ENCODE measurements around the gene FGF18.

Gene FGF18

DNA sequence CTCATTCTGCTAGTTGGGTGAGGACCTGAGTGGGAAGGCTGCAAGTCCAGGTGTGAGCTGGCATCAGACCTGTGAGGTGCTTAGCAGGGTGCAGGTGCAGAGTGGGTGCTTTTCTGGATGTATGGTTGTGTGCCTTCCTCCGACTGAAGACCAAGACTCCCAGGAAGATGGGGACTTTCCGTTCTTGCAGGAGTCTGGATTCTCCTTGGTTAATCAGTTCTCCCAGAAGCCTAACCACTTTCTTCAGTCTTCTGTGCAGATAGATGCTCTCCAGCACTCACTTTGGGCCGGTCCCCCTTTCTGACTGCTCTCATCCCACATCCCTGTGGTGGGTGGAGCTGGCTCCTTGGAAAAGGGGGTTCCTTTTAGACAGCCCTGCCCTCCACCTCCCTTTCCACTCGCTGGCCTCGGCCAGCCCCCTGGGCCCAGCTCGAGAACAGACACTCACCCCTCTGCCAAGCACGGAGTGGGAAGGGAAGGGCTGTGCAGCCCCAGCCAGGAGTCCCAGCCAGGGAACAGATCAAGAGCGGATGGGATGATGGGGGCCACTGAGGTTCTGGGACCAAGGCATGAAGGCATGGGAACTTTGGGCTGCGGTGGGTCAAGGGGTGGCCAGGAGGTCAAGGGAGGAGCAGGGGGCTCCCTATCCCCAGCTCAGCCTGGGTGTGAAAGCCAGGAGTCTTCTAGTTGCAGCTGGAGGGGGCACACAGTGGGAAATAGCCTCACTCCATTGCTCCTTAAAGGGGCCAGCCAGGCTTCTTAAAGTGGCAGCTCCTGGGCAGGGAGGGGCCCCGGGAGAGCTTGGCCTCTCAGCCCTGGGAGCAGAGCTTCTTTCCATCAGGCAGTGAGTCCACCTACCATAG is 62.4 kb downstream of the FGF18 start:
- Histone ChIP-seq H2BK5ac (ENCODE audit: low read length) (no peak overlapping the region), H2AK5ac (ENCODE audit: low read depth, low read length) (peak overlapping the region; percentile 24), H3K79me1 (ENCODE audit: low read depth, low read length) (no peaks in the 10 kb centered on the region), H3K9me3 (replicated peaks in 1 of 2; ENCODE audit: control insufficient read depth in 2 of 2, insufficient read depth in 1 of 2, low read depth in 1 of 2, low read length in 2 of 2) (no peaks in the 10 kb centered on the region), H4K8ac (ENCODE audit: low read depth, low read length) (no peak overlapping the region), H3K14ac (ENCODE audit: low read length) (no peak overlapping the region), H4K91ac (ENCODE audit: low read depth, low read length, poor library complexity) (no peak overlapping the region), H3K4me2 (ENCODE audit: insufficient read depth, low read length, poor library complexity, severe bottlenecking) (no peak overlapping the region), H3K23ac (ENCODE audit: low read depth, low read length, poor library complexity) (peak overlapping the region; percentile 46), H2AFZ (ENCODE audit: low read length) (peak overlapping the region; percentile 42), H3K36me3 (replicated peaks in 1 of 2; ENCODE audit: control insufficient read depth in 2 of 2, insufficient read depth in 2 of 2, low read length in 2 of 2) (no peaks in the 10 kb centered on the region), H3K4me1 (ENCODE audit: control insufficient read depth in 2 of 2, insufficient read depth in 1 of 2, low read depth in 1 of 2, low read length in 2 of 2) (peaks cover 2 to 3% of the 10 kb centered on the region in 2 donors), H3K4ac (ENCODE audit: low read length) (no peak overlapping the region), H3K27me3 (ENCODE audit: control insufficient read depth in 3 of 3, insufficient read depth in 3 of 3, low read depth in 1 of 3, low read length in 3 of 3) (peaks cover 0 to 14% (median 0%) of the 10 kb centered on the region in 3 experiments), H2BK12ac (ENCODE audit: low read length) (no peak overlapping the region), H2BK120ac (ENCODE audit: low read depth, low read length) (no peak overlapping the region), H3K4me3 (ENCODE audit: low read length in 2 of 2) (no peak overlapping the region), H3K9ac (ENCODE audit: low read depth, low read length, poor library complexity) (no peak overlapping the region), H2BK15ac (ENCODE audit: low read length) (no peak overlapping the region), H3K27ac (replicated peaks; ENCODE audit: low read length) (no peak overlapping the region), H3K18ac (ENCODE audit: low read length) (peak overlapping the region; percentile 24)
- no peak for DNase-seq (ENCODE audit: low spot score)
- no CpG with 5 or more reads among the region's 10 CpGs for WGBS, 2 donors (ENCODE audit: extremely low coverage in 2 of 2, insufficient read length in 2 of 2, insufficient replicate concordance in 1 of 2)

GRCh38 chr5:171482434-171482730 is 62.9 kb downstream of the FGF18 start:
- Histone ChIP-seq H3K27me3 (ENCODE audit: control insufficient read depth in 3 of 3, insufficient read depth in 3 of 3, low read depth in 1 of 3, low read length in 3 of 3) (peaks cover 0 to 19% (median 0%) of the 10 kb centered on the region in 3 experiments), H2AK5ac (ENCODE audit: low read depth, low read length) (no peak overlapping the region), H4K8ac (ENCODE audit: low read depth, low read length) (no peak overlapping the region), H3K4me1 (ENCODE audit: control insufficient read depth in 2 of 2, insufficient read depth in 1 of 2, low read depth in 1 of 2, low read length in 2 of 2) (peaks cover 2 to 3% of the 10 kb centered on the region in 2 donors), H4K91ac (ENCODE audit: low read depth, low read length, poor library complexity) (no peak overlapping the region), H3K23ac (ENCODE audit: low read depth, low read length, poor library complexity) (no peak overlapping the region), H3K4me3 (ENCODE audit: low read length in 2 of 2) (no peak overlapping the region), H2BK5ac (ENCODE audit: low read length) (no peak overlapping the region), H3K14ac (ENCODE audit: low read length) (no peak overlapping the region), H3K9ac (ENCODE audit: low read depth, low read length, poor library complexity) (no peak overlapping the region), H2AFZ (ENCODE audit: low read length) (peak overlapping the region; percentile 42), H2BK12ac (ENCODE audit: low read length) (no peak overlapping the region), H2BK120ac (ENCODE audit: low read depth, low read length) (no peak overlapping the region), H3K9me3 (replicated peaks in 1 of 2; ENCODE audit: control insufficient read depth in 2 of 2, insufficient read depth in 1 of 2, low read depth in 1 of 2, low read length in 2 of 2) (no peaks in the 10 kb centered on the region), H3K4ac (ENCODE audit: low read length) (no peak overlapping the region), H3K4me2 (ENCODE audit: insufficient read depth, low read length, poor library complexity, severe bottlenecking) (no peak overlapping the region), H3K36me3 (replicated peaks in 1 of 2; ENCODE audit: control insufficient read depth in 2 of 2, insufficient read depth in 2 of 2, low read length in 2 of 2) (no peaks in the 10 kb centered on the region), H3K27ac (replicated peaks; ENCODE audit: low read length) (no peak overlapping the region), H3K18ac (ENCODE audit: low read length) (no peak overlapping the region), H2BK15ac (ENCODE audit: low read length) (no peak overlapping the region), H3K79me1 (ENCODE audit: low read depth, low read length) (no peaks in the 10 kb centered on the region)
- WGBS, 2 donors (ENCODE audit: extremely low coverage in 2 of 2, insufficient read length in 2 of 2, insufficient replicate concordance in 1 of 2), result no CpG with 5 or more reads among the region's 4 CpGs
- no peak for DNase-seq (ENCODE audit: low spot score)

DNA sequence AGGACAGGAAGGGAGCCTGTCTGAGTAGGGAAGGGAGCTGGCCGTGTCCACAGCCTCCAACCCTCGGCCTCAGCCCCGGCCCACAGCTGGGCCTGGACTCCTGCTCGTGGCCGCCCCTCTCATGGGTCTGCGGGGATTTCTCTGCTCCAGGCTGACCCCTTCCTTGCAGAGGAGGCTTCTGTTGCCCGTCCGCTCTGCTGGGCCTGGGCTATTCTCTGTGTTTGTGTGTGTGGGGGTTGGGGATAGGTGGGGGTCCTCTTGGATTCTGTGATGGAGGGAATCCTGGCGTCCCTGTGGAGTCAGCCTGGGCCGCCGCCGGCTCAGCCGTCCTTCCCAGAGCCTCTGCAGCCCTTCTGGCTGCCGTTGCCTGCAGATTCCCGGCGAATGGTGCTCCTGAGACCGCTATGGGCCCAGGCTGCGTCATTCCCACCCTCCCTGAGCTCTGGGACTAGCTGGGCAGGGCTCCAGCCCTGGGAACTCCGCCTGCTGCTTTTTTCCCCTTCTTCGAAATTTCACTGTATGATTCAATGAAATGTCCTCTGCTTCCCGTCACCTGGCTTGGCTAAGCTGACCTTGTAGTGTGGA is 64.2 kb downstream of the FGF18 start:
- Histone ChIP-seq H3K36me3 (replicated peaks in 1 of 2; ENCODE audit: control insufficient read depth in 2 of 2, insufficient read depth in 2 of 2, low read length in 2 of 2) (no peaks in the 10 kb centered on the region), H2AK5ac (ENCODE audit: low read depth, low read length) (no peak overlapping the region), H3K9ac (ENCODE audit: low read depth, low read length, poor library complexity) (no peak overlapping the region), H3K4me1 (ENCODE audit: control insufficient read depth in 2 of 2, insufficient read depth in 1 of 2, low read depth in 1 of 2, low read length in 2 of 2) (peaks cover 2 to 3% of the 10 kb centered on the region in 2 donors), H3K27ac (replicated peaks; ENCODE audit: low read length) (no peak overlapping the region), H2BK15ac (ENCODE audit: low read length) (no peak overlapping the region), H2BK12ac (ENCODE audit: low read length) (no peak overlapping the region), H4K8ac (ENCODE audit: low read depth, low read length) (no peak overlapping the region), H3K79me1 (ENCODE audit: low read depth, low read length) (no peaks in the 10 kb centered on the region), H3K18ac (ENCODE audit: low read length) (peak overlapping the region; percentile 21), H3K27me3 (ENCODE audit: control insufficient read depth in 3 of 3, insufficient read depth in 3 of 3, low read depth in 1 of 3, low read length in 3 of 3) (peaks cover 0 to 19% (median 0%) of the 10 kb centered on the region in 3 experiments), H2BK120ac (ENCODE audit: low read depth, low read length) (no peak overlapping the region), H3K9me3 (replicated peaks in 1 of 2; ENCODE audit: control insufficient read depth in 2 of 2, insufficient read depth in 1 of 2, low read depth in 1 of 2, low read length in 2 of 2) (no peaks in the 10 kb centered on the region), H4K91ac (ENCODE audit: low read depth, low read length, poor library complexity) (no peak overlapping the region), H3K14ac (ENCODE audit: low read length) (no peak overlapping the region), H3K4me2 (ENCODE audit: insufficient read depth, low read length, poor library complexity, severe bottlenecking) (no peak overlapping the region), H2BK5ac (ENCODE audit: low read length) (no peak overlapping the region), H3K23ac (ENCODE audit: low read depth, low read length, poor library complexity) (no peak overlapping the region), H2AFZ (ENCODE audit: low read length) (peak overlapping the region; percentile 77), H3K4ac (ENCODE audit: low read length) (no peak overlapping the region), H3K4me3 (ENCODE audit: low read length in 2 of 2) (no peak overlapping the region)
- no peak for DNase-seq (ENCODE audit: low spot score)
- no CpG with 5 or more reads among the region's 21 CpGs for WGBS, 2 donors (ENCODE audit: extremely low coverage in 2 of 2, insufficient read length in 2 of 2, insufficient replicate concordance in 1 of 2)

GRCh38 chr5:171484460-171484899 is 65.0 kb downstream of the FGF18 start:
- DNase-seq (ENCODE audit: low spot score), result no peak
- no peak overlapping the region for H2BK15ac ChIP-seq (ENCODE audit: low read length)
- no peak overlapping the region for H4K8ac ChIP-seq (ENCODE audit: low read depth, low read length)
- no peak overlapping the region for H3K9ac ChIP-seq (ENCODE audit: low read depth, low read length, poor library complexity)
- H3K23ac ChIP-seq (ENCODE audit: low read depth, low read length, poor library complexity), result no peak overlapping the region
- H3K36me3 ChIP-seq (replicated peaks in 1 of 2; ENCODE audit: control insufficient read depth in 2 of 2, insufficient read depth in 2 of 2, low read length in 2 of 2), result no peaks in the 10 kb centered on the region
- no peak overlapping the region for H2BK120ac ChIP-seq (ENCODE audit: low read depth, low read length)
- WGBS, 2 donors (ENCODE audit: extremely low coverage in 2 of 2, insufficient read length in 2 of 2, insufficient replicate concordance in 1 of 2), result no CpG with 5 or more reads among the region's 7 CpGs
- H3K18ac ChIP-seq (ENCODE audit: low read length), result no peak overlapping the region
- no peak overlapping the region for H2BK12ac ChIP-seq (ENCODE audit: low read length)
- H3K4me3 ChIP-seq (ENCODE audit: low read length in 2 of 2), result no peak overlapping the region
- H2BK5ac ChIP-seq (ENCODE audit: low read length), result no peak overlapping the region
- no peaks in the 10 kb centered on the region for H3K79me1 ChIP-seq (ENCODE audit: low read depth, low read length)
- H3K4me2 ChIP-seq (ENCODE audit: insufficient read depth, low read length, poor library complexity, severe bottlenecking), result no peak overlapping the region
- H3K4me1 ChIP-seq (ENCODE audit: control insufficient read depth in 2 of 2, insufficient read depth in 1 of 2, low read depth in 1 of 2, low read length in 2 of 2), result peaks cover 2 to 3% of the 10 kb centered on the region in 2 donors
- no peak overlapping the region for H4K91ac ChIP-seq (ENCODE audit: low read depth, low read length, poor library complexity)
- H3K27ac ChIP-seq (replicated peaks; ENCODE audit: low read length), result no peak overlapping the region
- no peak overlapping the region for H2AFZ ChIP-seq (ENCODE audit: low read length)
- H3K27me3 ChIP-seq (ENCODE audit: control insufficient read depth in 3 of 3, insufficient read depth in 3 of 3, low read depth in 1 of 3, low read length in 3 of 3), result peaks cover 0 to 13% (median 0%) of the 10 kb centered on the region in 3 experiments
- H3K14ac ChIP-seq (ENCODE audit: low read length), result no peak overlapping the region
- H2AK5ac ChIP-seq (ENCODE audit: low read depth, low read length), result no peak overlapping the region
- no peaks in the 10 kb centered on the region for H3K9me3 ChIP-seq (replicated peaks in 1 of 2; ENCODE audit: control insufficient read depth in 2 of 2, insufficient read depth in 1 of 2, low read depth in 1 of 2, low read length in 2 of 2)
- no peak overlapping the region for H3K4ac ChIP-seq (ENCODE audit: low read length)
